DOHH2 (cell line): ENCODE results near the gene STRA8.

Experiments used
- H3F3A ChIP-seq: fragments of 200-600 bp; sonication (generic), shearing (Covaris generic); 2 replicates; pipeline ENCODE4 v1.6.0; 2016; ENCODE audit warnings: antibody characterized with exemption, mild to moderate bottlenecking; ENCODE audit not compliant: control insufficient read depth, insufficient read depth
- H3K27ac ChIP-seq: fragments of 200-600 bp; sonication (generic); 2 replicates; pipeline ENCODE4 v1.5.1; 2014; ENCODE audit warnings: low read depth, mild to moderate bottlenecking, low read length, moderate library complexity
- H3K27me3 ChIP-seq: fragments of 200-600 bp; sonication (generic); 2 replicates; pipeline ENCODE4 v1.6.1; 2014; ENCODE audit warnings: mild to moderate bottlenecking, low read length, mixed read lengths; ENCODE audit not compliant: control insufficient read depth
- H3K36me3 ChIP-seq: fragments of 200-600 bp; sonication (generic); 2 replicates; pipeline ENCODE4 v1.6.1; 2014; ENCODE audit warnings: mild to moderate bottlenecking, low read length, moderate library complexity, mixed read lengths; ENCODE audit not compliant: control insufficient read depth
- H3K4me1 ChIP-seq: fragments of 200-600 bp; sonication (generic); 2 replicates; pipeline ENCODE4 v1.6.1; 2014; ENCODE audit warnings: mild to moderate bottlenecking, low read length, mixed read lengths; ENCODE audit not compliant: control insufficient read depth
- H3K4me2 ChIP-seq: fragments of 200-600 bp; sonication (generic); 2 replicates; pipeline ENCODE4 v1.6.0; 2014; ENCODE audit warnings: mild to moderate bottlenecking, low read length, moderate library complexity
- H3K4me3 ChIP-seq: fragments of 200-600 bp; sonication (generic); 2 replicates; pipeline ENCODE4 v1.5.1; 2014; ENCODE audit warnings: mild to moderate bottlenecking, low read length, mixed read lengths
- H3K79me2 ChIP-seq: fragments of 200-600 bp; sonication (generic); 2 replicates; pipeline ENCODE4 v1.6.1; 2014; ENCODE audit warnings: mild to moderate bottlenecking, low read length, mixed read lengths; ENCODE audit not compliant: control insufficient read depth
- H3K9me2 ChIP-seq: fragments of 200-600 bp; sonication (generic); replicated peaks from 2 replicates; pipeline ENCODE4 v1.6.1; 2014; ENCODE audit warnings: mild to moderate bottlenecking, low read length, mixed read lengths; ENCODE audit not compliant: control insufficient read depth
- H3K9me3 ChIP-seq: fragments of 200-600 bp; sonication (generic); 2 replicates; pipeline ENCODE4 v1.6.1; 2014; ENCODE audit warnings: antibody characterized with exemption, low read length, mixed read lengths; ENCODE audit not compliant: control insufficient read depth, insufficient read depth
- H4K20me1 ChIP-seq: fragments of 200-600 bp; sonication (generic); 2 replicates; pipeline ENCODE4 v1.6.0; 2014; ENCODE audit warnings: low read depth, mild to moderate bottlenecking, antibody characterized with exemption, low read length, moderate library complexity; ENCODE audit not compliant: control insufficient read depth, insufficient read depth
- CTCF ChIP-seq: fragments of 200-600 bp; sonication (generic); IDR thresholded peaks from one replicate; pipeline ENCODE4 v1.5.1; 2014; ENCODE audit warnings: antibody characterized with exemption, mild to moderate bottlenecking, low read depth, low read length; ENCODE audit not compliant: poor library complexity, severe bottlenecking
- EZH2phosphoT487 ChIP-seq: fragments of 200-600 bp; sonication (generic); IDR thresholded peaks from 2 replicates; pipeline ENCODE4 v1.6.1; 2017; ENCODE audit warnings: borderline replicate concordance, mild to moderate bottlenecking, antibody characterized with exemption, low read length, moderate library complexity, mixed read lengths

The STRA8 gene

GRCh38 chr7:135239263-135239662, 5.6 kb downstream of the STRA8 start:
- H3K4me1 ChIP-seq: no peaks in the 10 kb centered on the region
- H3F3A ChIP-seq: no peaks in the 10 kb centered on the region
- H3K27me3 ChIP-seq: peaks cover 8% of the 10 kb centered on the region
- H3K4me2 ChIP-seq: no peak overlapping the region
- TF ChIP-seq CTCF (no peak), EZH2phosphoT487 (no peak)
- no peaks in the 10 kb centered on the region for H3K9me2 ChIP-seq
- H3K79me2 ChIP-seq: no peaks in the 10 kb centered on the region
- no peak overlapping the region for H3K4me3 ChIP-seq
- H4K20me1 ChIP-seq: no peaks in the 10 kb centered on the region
- H3K27ac ChIP-seq: no peak overlapping the region
- no peaks in the 10 kb centered on the region for H3K36me3 ChIP-seq
- no peaks in the 10 kb centered on the region for H3K9me3 ChIP-seq

GRCh38 chr7:135240441-135240840, 6.8 kb downstream of the STRA8 start:
- H4K20me1 ChIP-seq: no peaks in the 10 kb centered on the region
- no peaks in the 10 kb centered on the region for H3K79me2 ChIP-seq
- H3K4me1 ChIP-seq: no peaks in the 10 kb centered on the region
- peaks cover 8% of the 10 kb centered on the region for H3K27me3 ChIP-seq
- no peaks in the 10 kb centered on the region for H3F3A ChIP-seq
- no peak overlapping the region for H3K27ac ChIP-seq
- no peaks in the 10 kb centered on the region for H3K9me2 ChIP-seq
- H3K36me3 ChIP-seq: no peaks in the 10 kb centered on the region
- no peak overlapping the region for H3K4me2 ChIP-seq
- H3K4me3 ChIP-seq: no peak overlapping the region
- no peaks in the 10 kb centered on the region for H3K9me3 ChIP-seq
- TF ChIP-seq EZH2phosphoT487 (no peak), CTCF (no peak)

- H3K36me3 ChIP-seq: no peaks in the 10 kb centered on the region
- no peaks in the 10 kb centered on the region for H4K20me1 ChIP-seq
- H3F3A ChIP-seq: no peaks in the 10 kb centered on the region
- 0 out of 2 replicates have a peak, but pooled peaks cover 4% of the 10 kb centered on the region for H3K9me3 ChIP-seq
- H3K79me2 ChIP-seq: no peaks in the 10 kb centered on the region
- no peak overlapping the region for H3K4me3 ChIP-seq
- peaks cover 8% of the 10 kb centered on the region for H3K27me3 ChIP-seq
- TF ChIP-seq CTCF (no peak), EZH2phosphoT487 (no peak)
- no peak overlapping the region for H3K27ac ChIP-seq
- no peak overlapping the region for H3K4me2 ChIP-seq
- no peaks in the 10 kb centered on the region for H3K4me1 ChIP-seq
- no peaks in the 10 kb centered on the region for H3K9me2 ChIP-seq
Measured at GRCh38 chr7:135242096-135242684, 8.6 kb downstream of the STRA8 start.
